ENCODE measurements around the gene ASIC4. TPM values are rescaled to one million over a fixed set of nuclear protein-coding genes. Genes with fewer than 3 reads are reported as not detected.
A peak's percentile ranks its signal among the peaks of the same experiment; 100 is the strongest.

Gene ASIC4
- total and polyA plus RNA-seq, 9 of the 15 experiments (the other 6 are each of a cell fraction or from before 2014, with no cell fraction given), result 0.07 to 19.2 (median 4.8) TPM

- TF ChIP-seq GTF3C2 (IDR thresholded peaks at IDR 0.05; ENCODE audit: borderline replicate concordance, extremely low read depth, insufficient read length) (no peak), NFYB (IDR thresholded peaks at IDR 0.05; ENCODE audit: extremely low read depth, insufficient read length) (no peak), RFX7 (CRISPR knock-in tag; IDR thresholded peaks at IDR 0.05) (no peak), FOSL1 (tag; conservative IDR thresholded peaks at IDR 0.05) (peak; percentile 50; the same call in 1 of the 2 replicates), ZNF655 (CRISPR knock-in tag; IDR thresholded peaks at IDR 0.05) (no peak), MYC (IDR thresholded peaks at IDR 0.05; ENCODE audit: low read depth, low read length) (peak; percentile 98), MYC (CRISPR knock-in tag; IDR thresholded peaks at IDR 0.05; ENCODE audit: borderline replicate concordance, low read depth) (no peak; the same call in 1 of the 2 replicates), NFIC (IDR thresholded peaks at IDR 0.05) (peak; percentile 83), NCOA4 (IDR thresholded peaks at IDR 0.05; ENCODE audit: partially characterized antibody) (no peak), HINFP (tag; conservative IDR thresholded peaks at IDR 0.05; ENCODE audit: low read depth) (no peak), HMBOX1 (IDR thresholded peaks at IDR 0.05) (no peak), ZNF253 (CRISPR knock-in tag; conservative IDR thresholded peaks at IDR 0.05) (no peak), HBP1 (CRISPR knock-in tag; IDR thresholded peaks at IDR 0.05) (no peak), CXXC5 (CRISPR knock-in tag; IDR thresholded peaks at IDR 0.05) (peak; percentile 99), L3MBTL2 (IDR thresholded peaks at IDR 0.05) (peak; percentile 93), CBX1 (IDR thresholded peaks at IDR 0.05; ENCODE audit: low read depth) (peak; percentile 26; the same call in 1 of the 2 replicates), MXI1 (IDR thresholded peaks at IDR 0.05; ENCODE audit: low read depth, low read length) (peak; percentile 81), ZNF354B (CRISPR knock-in tag; IDR thresholded peaks at IDR 0.05) (no peak)
- TF ChIP-seq, protein P1, sequence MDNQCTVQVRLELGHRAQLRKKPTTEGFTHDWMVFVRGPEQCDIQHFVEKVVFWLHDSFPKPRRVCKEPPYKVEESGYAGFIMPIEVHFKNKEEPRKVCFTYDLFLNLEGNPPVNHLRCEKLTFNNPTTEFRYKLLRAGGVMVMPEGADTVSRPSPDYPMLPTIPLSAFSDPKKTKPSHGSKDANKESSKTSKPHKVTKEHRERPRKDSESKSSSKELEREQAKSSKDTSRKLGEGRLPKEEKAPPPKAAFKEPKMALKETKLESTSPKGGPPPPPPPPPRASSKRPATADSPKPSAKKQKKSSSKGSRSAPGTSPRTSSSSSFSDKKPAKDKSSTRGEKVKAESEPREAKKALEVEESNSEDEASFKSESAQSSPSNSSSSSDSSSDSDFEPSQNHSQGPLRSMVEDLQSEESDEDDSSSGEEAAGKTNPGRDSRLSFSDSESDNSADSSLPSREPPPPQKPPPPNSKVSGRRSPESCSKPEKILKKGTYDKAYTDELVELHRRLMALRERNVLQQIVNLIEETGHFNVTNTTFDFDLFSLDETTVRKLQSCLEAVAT (IDR thresholded peaks at IDR 0.05), result peak in 1 of 2 experiments; percentile 76; a peak in 1 of 4 replicates
These were observed at the start of gene ASIC4 (continued) for GRCh38 chr2:219514196-219514761.

All from K562 (cell line).